Stomach (tissue), 4 donors: ENCODE data around the gene SHOC2.

Experiments used
- EP300 ChIP-seq: sonication (generic); formaldehyde crosslinking; IDR thresholded peaks from one replicate; pipeline ENCODE4 v1.6.1; 2017; ENCODE audit warnings: antibody characterized with exemption
- POLR2A ChIP-seq, 4 donors: fragments of 450-650 bp; IDR thresholded peaks; one replicate each; pipeline ENCODE4 v1.6.1; 2016; ENCODE audit warnings: antibody characterized with exemption in 4 of 4, control low read depth in 2 of 4, mild to moderate bottlenecking in 1 of 4, moderate library complexity in 1 of 4
- POLR2AphosphoS5 ChIP-seq, 3 donors: sonication (generic); formaldehyde crosslinking; IDR thresholded peaks; one replicate each; pipeline ENCODE4 v1.6.1; 2016; ENCODE audit warnings: antibody characterized with exemption in 3 of 3
- TF ChIP-seq, protein P1 (sequence below), 7 experiments: fragments of 450-650 bp in 4 of 7; fragments of 200-600 bp in 3 of 7; sonication (generic) in 3 of 7; IDR thresholded peaks; one replicate each; pipeline ENCODE4 v1.5.1; 2016 to 2019; ENCODE audit warnings: antibody characterized with exemption in 7 of 7, control low read depth in 2 of 7, mild to moderate bottlenecking in 1 of 7

- TF ChIP-seq POLR2A (IDR thresholded peaks at IDR 0.05) (no peak), POLR2AphosphoS5 (IDR thresholded peaks at IDR 0.05) (peak in 1 of 3 donors; percentile 33), EP300 (no peak)
- TF ChIP-seq, protein P1, sequence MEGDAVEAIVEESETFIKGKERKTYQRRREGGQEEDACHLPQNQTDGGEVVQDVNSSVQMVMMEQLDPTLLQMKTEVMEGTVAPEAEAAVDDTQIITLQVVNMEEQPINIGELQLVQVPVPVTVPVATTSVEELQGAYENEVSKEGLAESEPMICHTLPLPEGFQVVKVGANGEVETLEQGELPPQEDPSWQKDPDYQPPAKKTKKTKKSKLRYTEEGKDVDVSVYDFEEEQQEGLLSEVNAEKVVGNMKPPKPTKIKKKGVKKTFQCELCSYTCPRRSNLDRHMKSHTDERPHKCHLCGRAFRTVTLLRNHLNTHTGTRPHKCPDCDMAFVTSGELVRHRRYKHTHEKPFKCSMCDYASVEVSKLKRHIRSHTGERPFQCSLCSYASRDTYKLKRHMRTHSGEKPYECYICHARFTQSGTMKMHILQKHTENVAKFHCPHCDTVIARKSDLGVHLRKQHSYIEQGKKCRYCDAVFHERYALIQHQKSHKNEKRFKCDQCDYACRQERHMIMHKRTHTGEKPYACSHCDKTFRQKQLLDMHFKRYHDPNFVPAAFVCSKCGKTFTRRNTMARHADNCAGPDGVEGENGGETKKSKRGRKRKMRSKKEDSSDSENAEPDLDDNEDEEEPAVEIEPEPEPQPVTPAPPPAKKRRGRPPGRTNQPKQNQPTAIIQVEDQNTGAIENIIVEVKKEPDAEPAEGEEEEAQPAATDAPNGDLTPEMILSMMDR (IDR thresholded peaks at IDR 0.05): no peak
Measured at GRCh38 chr10:110883924-110884323, 35.5 kb upstream of the SHOC2 start.
